ENCODE results near the gene CACNA2D3.

DNA sequence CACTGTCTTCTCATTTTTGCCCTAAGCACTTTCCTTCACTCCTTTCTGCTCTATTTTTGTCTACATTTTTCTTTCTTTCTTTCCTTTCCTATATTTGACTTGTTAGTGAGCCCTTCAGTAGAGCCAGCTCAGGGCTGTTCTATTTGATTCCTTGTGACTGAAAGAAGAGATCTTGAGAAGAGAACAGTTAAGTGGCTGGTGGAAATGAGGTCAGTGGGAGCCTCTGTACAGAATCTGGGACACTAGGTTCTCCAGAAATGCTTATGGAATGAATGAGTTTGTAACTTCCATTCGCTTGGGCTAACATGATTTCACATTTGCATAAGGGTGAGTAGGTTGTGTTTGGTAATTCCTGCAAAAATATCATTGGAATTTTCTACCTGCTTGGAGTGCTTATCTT, 45.6 kb downstream of the CACNA2D3 start:
- TF ChIP-seq, protein P1, sequence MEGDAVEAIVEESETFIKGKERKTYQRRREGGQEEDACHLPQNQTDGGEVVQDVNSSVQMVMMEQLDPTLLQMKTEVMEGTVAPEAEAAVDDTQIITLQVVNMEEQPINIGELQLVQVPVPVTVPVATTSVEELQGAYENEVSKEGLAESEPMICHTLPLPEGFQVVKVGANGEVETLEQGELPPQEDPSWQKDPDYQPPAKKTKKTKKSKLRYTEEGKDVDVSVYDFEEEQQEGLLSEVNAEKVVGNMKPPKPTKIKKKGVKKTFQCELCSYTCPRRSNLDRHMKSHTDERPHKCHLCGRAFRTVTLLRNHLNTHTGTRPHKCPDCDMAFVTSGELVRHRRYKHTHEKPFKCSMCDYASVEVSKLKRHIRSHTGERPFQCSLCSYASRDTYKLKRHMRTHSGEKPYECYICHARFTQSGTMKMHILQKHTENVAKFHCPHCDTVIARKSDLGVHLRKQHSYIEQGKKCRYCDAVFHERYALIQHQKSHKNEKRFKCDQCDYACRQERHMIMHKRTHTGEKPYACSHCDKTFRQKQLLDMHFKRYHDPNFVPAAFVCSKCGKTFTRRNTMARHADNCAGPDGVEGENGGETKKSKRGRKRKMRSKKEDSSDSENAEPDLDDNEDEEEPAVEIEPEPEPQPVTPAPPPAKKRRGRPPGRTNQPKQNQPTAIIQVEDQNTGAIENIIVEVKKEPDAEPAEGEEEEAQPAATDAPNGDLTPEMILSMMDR (optimal IDR thresholded peaks at IDR 0.05 in 1 of 3, IDR thresholded peaks at IDR 0.05 in 1 of 3, conservative IDR thresholded peaks at IDR 0.05 in 1 of 3; ENCODE audit: extremely low read depth in 1 of 3, insufficient read depth in 2 of 3, low read length in 3 of 3), result no peak
- no peak for TF ChIP-seq EZH2 (IDR thresholded peaks at IDR 0.05; ENCODE audit: low read length)
